Lower lobe of right lung (tissue), 2 donors: ENCODE results near the gene AFDN. TPM values are rescaled to one million over a fixed set of nuclear protein-coding genes. Genes with fewer than 3 reads are reported as not detected.

Experiments used
- ATAC-seq, 2 donors: fragments of 200-7000 bp; cut with Tn5 transposase; one replicate each; pipeline ENCODE4 v1.9.1; 2020 to 2022; ENCODE audit warnings: mild to moderate bottlenecking in 2 of 2, moderate library complexity in 2 of 2
- DNase-seq: peaks from one replicate; pipeline ENCODE4 v3.0.0-alpha.2; 2020
- H3K27ac ChIP-seq: fragments of 200-600 bp; one replicate; pipeline ENCODE4 v1.8.0; 2022
- H3K27me3 ChIP-seq: fragments of 200-600 bp; one replicate; pipeline ENCODE4 v1.8.0; 2022; ENCODE audit warnings: low read depth
- H3K36me3 ChIP-seq: fragments of 200-600 bp; one replicate; pipeline ENCODE4 v1.8.0; 2022; ENCODE audit warnings: mild to moderate bottlenecking
- H3K4me1 ChIP-seq: fragments of 200-600 bp; one replicate; pipeline ENCODE4 v1.8.0; 2022
- H3K4me3 ChIP-seq: fragments of 200-600 bp; one replicate; pipeline ENCODE4 v1.8.0; 2022; ENCODE audit warnings: mild to moderate bottlenecking
- H3K9me3 ChIP-seq: fragments of 200-600 bp; one replicate; pipeline ENCODE4 v1.8.0; 2022
- intact Hi-C: fragments of 100-400 bp; cut with DNase I; formaldehyde crosslinking; loops from one replicate; pipeline ENCODE4 v1.11.0; 2022
- total RNA-seq: library from RNA; stranded (reverse); fragmentation: NEBNext Ultra II Directional; extraction: Animal tissue kit (Norgen Biotek cat#: 25700); gene quantifications from one replicate; pipeline ENCODE4 v1.2.1, GENCODE V29; 2021
- TF ChIP-seq, protein P1 (sequence below): fragments of 200-600 bp; IDR thresholded peaks from one replicate; pipeline ENCODE4 v1.8.0; 2022; ENCODE audit warnings: antibody characterized with exemption, mild to moderate bottlenecking
- donor health status: DM: no; HTN: yes; CAD: no; lungs with severe emphysema.

The AFDN gene
- total RNA-seq, 1 donor from 2014 or later, result 167 TPM

DNA sequence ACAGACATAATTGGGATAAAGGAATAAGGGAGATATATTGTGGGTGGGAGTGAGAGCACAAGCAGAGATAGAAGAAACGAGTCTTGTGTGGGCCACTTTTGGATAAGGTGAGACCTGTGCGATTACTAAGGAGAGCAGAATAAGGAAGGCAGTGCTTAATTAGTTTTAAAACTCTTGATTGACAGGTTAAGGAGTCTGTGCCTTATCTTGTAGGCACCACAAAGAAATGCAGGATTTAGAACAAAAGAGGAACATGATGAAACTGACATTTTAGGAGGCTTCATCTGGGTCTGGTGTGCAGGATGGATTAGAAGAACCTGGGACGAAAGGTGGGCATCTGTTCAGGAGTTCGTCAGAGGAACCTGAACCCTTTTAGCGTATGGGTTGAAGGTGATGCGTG is 100.5 kb downstream of the AFDN start:
- no peak overlapping the region for H3K27ac ChIP-seq
- TF ChIP-seq, protein P1, sequence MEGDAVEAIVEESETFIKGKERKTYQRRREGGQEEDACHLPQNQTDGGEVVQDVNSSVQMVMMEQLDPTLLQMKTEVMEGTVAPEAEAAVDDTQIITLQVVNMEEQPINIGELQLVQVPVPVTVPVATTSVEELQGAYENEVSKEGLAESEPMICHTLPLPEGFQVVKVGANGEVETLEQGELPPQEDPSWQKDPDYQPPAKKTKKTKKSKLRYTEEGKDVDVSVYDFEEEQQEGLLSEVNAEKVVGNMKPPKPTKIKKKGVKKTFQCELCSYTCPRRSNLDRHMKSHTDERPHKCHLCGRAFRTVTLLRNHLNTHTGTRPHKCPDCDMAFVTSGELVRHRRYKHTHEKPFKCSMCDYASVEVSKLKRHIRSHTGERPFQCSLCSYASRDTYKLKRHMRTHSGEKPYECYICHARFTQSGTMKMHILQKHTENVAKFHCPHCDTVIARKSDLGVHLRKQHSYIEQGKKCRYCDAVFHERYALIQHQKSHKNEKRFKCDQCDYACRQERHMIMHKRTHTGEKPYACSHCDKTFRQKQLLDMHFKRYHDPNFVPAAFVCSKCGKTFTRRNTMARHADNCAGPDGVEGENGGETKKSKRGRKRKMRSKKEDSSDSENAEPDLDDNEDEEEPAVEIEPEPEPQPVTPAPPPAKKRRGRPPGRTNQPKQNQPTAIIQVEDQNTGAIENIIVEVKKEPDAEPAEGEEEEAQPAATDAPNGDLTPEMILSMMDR, result no peak
- no peak overlapping the region for H3K4me3 ChIP-seq
- H3K36me3 ChIP-seq, result peaks cover 86% of the 10 kb centered on the region
- no peaks in the 10 kb centered on the region for H3K4me1 ChIP-seq
- intact Hi-C loops, result no loop called here
- no peak for DNase-seq
- no peaks in the 10 kb centered on the region for H3K9me3 ChIP-seq
- no peak for ATAC-seq
- no peaks in the 10 kb centered on the region for H3K27me3 ChIP-seq

DNA sequence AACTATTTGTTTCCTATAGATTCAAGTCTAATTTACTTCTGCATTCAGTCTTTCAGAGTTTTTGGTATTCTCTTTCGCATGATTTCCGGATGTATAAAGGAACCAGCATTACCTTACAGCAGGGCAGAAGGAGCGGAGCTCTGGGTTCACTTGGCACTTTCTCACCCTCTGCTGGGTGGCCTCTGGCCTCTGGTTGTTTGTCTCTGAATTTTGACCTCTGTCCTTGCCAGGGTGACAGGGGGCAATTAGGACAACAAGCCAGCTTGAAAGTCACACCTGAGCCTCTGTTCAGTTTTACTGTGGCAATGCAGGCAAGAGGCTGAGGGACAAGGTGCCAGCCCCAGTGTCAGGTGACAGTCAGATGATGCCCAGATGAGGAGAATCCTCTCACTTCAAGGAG is 101.4 kb downstream of the AFDN start:
- Histone ChIP-seq H3K27ac (no peak overlapping the region), H3K9me3 (no peaks in the 10 kb centered on the region), H3K4me1 (peaks cover 6% of the 10 kb centered on the region), H3K36me3 (peaks cover 77% of the 10 kb centered on the region), H3K4me3 (no peak overlapping the region), H3K27me3 (no peaks in the 10 kb centered on the region)
- intact Hi-C loops, result no loop called here
- TF ChIP-seq, protein P1, result no peak
- ATAC-seq, result no peak
- DNase-seq, result no peak

DNA sequence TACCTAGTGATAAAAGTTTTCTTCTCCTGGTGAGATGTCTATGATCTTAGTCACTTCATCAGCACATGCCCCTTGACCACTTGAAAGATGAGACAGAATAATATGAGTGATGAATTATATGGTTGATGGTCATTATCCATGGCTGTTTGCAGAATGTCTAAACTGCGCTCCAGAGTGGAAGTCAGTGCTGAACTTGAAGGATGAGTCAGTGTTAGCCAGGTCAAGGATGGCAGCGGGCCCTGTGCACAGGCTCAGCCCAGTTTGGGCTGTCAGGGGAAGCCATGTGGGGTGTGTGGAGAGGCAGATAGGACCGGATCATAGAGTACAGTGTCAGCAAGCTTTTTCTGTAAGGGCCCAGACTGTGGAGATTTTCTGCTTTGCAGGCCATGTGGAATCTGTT is 103.6 kb downstream of the AFDN start:
- DNase-seq, result no peak
- Histone ChIP-seq H3K4me1 (peaks cover 18% of the 10 kb centered on the region), H3K36me3 (peaks cover 61% of the 10 kb centered on the region), H3K27ac (no peak overlapping the region), H3K4me3 (no peak overlapping the region), H3K27me3 (no peaks in the 10 kb centered on the region), H3K9me3 (no peaks in the 10 kb centered on the region)
- TF ChIP-seq, protein P1, result no peak
- peak in 1 of 2 donors; percentile 3 for ATAC-seq
- intact Hi-C loops, result no loop called here

DNA sequence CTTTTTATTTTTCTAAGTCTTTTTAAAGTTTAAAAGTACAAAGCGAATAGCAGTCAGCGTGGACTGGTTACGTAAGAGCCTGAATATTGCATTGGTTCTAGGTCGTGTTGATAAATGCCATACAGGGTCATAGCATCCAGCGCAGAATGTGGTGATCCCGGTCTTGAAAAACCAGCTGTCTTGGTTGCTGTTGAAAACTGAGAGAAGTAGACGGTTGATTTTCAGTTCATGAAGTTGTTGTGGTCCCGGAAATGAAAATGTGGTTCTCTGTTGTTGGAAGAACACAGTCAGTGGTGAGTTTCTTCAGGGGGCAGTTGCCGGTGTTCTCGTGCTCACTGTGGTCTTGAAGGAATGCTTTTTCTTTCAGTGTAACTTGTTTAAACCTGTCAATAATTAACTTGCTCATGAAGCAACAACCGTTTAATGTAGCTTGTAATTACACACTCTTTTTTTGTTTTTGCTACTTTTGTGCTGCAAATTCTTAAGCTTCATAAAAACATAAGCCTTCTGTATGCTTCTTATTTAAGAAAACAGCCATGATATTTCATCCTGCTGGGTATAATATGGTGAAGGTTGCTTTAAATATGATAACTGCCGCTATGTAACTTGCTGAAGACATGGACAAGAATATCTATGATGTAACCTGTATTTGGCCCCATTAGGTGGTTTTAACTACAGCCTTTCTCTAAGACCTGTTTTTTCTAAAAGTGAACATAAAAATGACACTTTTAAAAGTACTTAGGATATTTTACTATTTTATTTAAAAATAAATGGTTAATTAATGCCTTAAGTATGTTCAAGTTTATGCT is 106.0 kb downstream of the AFDN start:
- TF ChIP-seq, protein P1, result no peak
- peaks cover 19% of the 10 kb centered on the region for H3K4me1 ChIP-seq
- no peaks in the 10 kb centered on the region for H3K27me3 ChIP-seq
- no peaks in the 10 kb centered on the region for H3K9me3 ChIP-seq
- DNase-seq, result no peak
- ATAC-seq, result peak; percentile 68 to 73
- peak overlapping the region; percentile 32 for H3K4me3 ChIP-seq
- peak overlapping the region; percentile 76 for H3K27ac ChIP-seq
- peaks cover 40% of the 10 kb centered on the region for H3K36me3 ChIP-seq
- intact Hi-C loops, result no loop called here

DNA sequence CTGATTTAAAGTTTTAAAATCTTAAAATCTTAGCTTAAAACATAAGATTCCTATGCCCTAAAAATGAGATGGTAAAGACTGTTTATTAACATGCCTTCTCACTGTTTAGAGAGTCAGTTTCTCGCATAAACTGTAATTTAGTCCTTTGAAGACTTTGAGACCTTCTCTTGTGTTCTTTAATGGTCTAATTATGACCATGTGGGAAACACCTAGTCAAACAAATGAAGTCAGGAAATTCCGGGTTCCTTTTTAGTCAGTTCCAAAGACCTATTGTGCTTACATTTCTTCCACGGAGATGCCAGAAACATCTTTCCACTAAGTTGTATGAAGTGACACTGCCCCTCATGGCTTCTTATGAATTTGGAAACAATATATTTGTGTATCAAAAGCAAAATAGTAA is 106.6 kb downstream of the AFDN start:
- Histone ChIP-seq H3K9me3 (no peaks in the 10 kb centered on the region), H3K4me3 (peak overlapping the region; percentile 32), H3K36me3 (peaks cover 38% of the 10 kb centered on the region), H3K4me1 (peaks cover 25% of the 10 kb centered on the region), H3K27me3 (no peaks in the 10 kb centered on the region), H3K27ac (peak overlapping the region; percentile 76)
- DNase-seq (no peak), ATAC-seq (peak in 1 of 2 donors; percentile 49)
- TF ChIP-seq, protein P1, result no peak
- intact Hi-C loops, result no loop called here
